Stimulated activated CD4-positive, alpha-beta T cell treated with anti-CD3 and anti-CD28 coated beads, Interleukin-1b, Interleukin-23, amount 100 ng/mL, for 1 hour (primary cell): ENCODE data around the gene SOD3.

Source experiments
- DNase-seq, 2 donors: peaks; one replicate each; pipeline ENCODE4 v3.0.0-alpha.2; 2020; ENCODE audit warnings: low read depth in 2 of 2

The SOD3 gene

GRCh38 chr4:24801136-24801855 is 5.9 kb downstream of the SOD3 start:
- DNase-seq: no peak

DNA sequence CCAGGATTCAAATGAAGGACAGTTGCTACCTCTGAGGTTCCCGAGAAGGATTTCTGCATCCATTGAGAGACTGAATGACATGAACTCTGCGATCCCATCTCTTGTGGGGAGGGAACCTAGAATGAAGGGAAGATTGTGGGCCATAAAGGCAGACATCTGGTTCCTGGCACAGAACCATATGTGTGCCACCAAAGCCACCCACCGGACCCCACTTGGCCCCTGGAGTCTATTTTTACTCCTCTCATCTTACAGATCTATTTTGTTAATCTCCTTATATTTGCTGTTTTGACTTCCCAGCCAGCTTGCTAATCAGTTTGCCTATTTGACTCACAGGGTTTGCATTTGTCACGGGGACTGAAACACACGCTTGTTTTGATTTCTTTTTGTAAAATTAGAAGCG is 7.3 kb downstream of the SOD3 start:
- DNase-seq: no peak

DNA sequence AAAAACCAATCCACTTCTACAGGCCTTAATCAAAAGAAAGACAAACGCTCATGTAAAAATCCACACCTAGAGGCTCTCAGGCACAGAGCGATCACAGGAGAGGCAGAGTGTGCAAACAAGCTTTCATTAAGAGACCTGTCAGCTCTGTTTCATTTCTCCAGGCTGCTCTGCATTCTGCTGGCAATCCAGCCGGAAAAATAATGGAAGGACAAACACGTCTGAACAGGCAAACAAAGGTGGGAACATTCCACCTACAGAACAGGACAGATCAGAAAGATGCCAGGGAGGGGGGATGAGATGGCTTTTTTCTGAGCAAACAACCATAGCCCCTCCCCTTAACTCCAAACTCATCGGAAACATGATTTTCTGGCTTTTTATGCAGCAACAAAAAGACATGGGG is 9.7 kb downstream of the SOD3 start:
- DNase-seq: no peak

DNA sequence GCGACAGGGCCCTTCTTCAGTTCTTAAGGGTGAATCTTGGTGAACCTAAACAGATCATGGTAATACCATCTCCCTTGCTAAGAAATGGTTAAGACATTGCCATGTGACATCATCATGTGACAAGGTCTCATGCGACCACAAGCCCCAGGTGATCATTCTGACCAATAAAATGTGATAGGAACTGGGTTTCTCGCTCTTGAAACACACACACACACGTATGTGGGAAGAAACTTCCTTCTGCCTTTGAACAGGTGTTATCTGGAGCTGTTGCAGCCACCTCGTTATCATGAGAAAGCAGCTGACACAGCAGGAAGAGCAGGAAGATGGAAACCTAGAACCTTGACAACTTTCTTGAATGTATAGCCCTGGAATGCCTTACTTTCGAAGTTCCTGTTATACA is 10.2 kb downstream of the SOD3 start:
- no peak for DNase-seq

GRCh38 chr4:24806206-24806990 is 11.0 kb downstream of the SOD3 start:
- no peak for DNase-seq

DNA sequence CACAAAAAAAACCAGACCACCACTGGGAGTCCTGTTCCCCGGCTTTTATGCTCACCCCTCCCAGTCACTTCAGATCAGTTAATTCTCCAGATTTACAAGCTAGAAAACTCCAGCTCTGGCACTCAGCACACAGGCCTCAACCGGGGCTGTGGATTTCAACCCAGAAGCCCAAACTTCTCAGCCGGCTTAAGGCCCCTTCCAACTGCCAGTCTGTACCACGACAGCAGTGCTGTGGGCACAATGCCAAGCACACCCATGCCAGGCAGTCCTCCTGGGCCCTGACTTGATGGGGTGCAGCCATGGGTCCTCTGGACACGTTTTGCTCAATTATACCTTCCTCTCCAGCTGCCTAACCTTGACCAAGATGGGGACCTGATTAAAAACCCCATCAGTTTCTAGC is 12.2 kb downstream of the SOD3 start:
- no peak for DNase-seq

DNA sequence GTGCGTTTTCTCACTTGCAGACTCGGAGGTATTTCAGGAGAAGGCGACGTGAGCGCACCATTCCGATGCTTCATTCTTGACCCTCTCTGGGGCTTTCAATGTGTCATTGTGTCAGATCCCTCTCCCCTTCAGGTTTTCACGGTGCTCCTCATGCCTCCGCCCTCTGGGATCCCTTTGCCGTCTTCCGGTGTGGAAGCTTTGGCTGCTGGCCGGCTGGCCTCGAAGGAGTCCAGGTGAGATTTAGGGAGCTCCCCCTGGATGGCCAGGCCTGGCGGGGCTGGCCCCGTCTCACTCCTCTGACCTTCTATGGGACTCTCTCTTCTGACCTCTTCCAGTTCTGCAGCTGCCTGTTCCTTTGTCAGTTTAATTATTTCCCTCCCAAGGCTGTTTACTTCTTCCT is 12.9 kb downstream of the SOD3 start:
- DNase-seq: no peak

DNA sequence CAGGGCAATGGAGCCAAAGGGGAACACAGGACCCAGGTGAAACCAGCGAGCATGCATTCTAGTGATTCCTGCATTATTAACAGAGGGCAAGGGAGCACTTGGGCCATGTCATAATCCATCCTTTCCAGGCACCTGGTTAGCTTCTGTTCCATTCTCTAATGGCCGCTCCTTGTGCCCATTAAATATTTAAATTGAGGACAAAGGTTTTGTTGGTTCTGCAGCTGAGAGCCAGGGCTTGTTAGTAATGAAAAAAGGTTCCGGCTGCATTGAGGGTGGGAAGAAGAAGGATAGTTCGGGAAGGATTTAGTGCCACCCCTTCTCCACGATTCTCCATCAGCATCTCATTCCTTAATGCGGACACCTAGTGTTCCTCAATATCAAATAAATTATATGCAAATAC is 13.6 kb downstream of the SOD3 start:
- DNase-seq: no peak

DNA sequence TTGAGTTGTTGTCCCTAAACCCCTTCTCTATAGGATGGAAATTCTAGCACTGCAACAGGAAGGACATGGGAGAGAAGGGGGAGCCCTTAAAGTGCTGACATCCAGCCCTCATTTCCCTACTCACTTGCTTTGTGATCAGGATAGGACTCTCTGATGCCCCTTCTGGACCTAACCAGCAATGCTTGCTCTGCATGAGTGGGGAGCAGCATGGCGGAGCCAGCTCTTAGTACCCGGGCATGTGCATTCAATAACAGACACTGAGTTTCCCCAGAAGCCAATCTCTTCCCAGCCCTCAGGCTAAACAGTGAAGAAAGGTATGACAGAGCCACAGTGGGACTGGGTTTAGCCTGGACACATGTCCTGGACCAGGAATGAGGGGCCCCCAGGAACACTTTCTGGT is 14.0 kb downstream of the SOD3 start:
- DNase-seq: no peak

GRCh38 chr4:24809815-24810405 is 14.5 kb downstream of the SOD3 start:
- DNase-seq: no peak

GRCh38 chr4:24810871-24811631 is 15.7 kb downstream of the SOD3 start:
- DNase-seq: no peak

GRCh38 chr4:24813732-24814131 is 18.4 kb downstream of the SOD3 start:
- DNase-seq: no peak

- DNase-seq: no peak
Measured at GRCh38 chr4:24816797-24817196, 21.4 kb downstream of the SOD3 start.

DNA sequence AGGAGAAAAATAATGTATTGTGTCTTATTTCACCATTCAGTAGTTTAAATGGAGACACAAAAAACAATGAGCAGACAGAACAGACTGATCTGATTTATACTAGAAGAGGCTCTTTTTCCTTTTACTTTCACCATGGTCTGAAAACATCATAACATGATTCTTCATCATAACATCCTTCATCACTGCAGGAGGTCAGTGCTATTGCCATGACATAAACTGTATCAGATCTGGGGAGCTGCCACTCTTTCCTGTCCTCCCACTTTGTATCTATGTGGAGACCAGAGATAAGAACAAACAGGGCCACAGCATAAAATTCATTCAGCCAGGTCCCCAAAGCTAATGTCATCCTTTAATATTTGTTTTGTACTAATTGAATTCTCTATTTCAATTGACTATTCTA is 25.2 kb downstream of the SOD3 start:
- DNase-seq: no peak

DNA sequence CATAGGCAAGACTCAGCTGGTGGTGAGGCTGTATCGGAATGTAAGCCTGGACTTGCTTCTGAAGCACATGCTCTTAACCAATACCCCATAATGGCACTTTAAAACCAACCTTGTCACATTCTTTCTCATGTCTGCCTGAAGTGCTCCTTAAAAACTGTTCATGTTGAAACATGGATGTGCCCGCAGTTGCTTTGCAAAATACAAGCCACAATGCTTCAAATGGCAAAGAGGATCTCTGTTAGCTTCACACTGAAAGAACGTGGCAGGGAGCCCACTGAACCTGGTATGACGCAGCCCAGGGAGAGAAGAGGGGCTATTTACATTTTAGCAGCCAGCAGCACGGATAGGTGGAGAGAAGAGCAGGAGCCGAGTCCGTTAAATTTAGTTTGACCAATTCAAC is 29.3 kb downstream of the SOD3 start:
- DNase-seq: no peak

- no peak for DNase-seq
Measured at GRCh38 chr4:24831637-24832036, 36.3 kb downstream of the SOD3 start.

DNA sequence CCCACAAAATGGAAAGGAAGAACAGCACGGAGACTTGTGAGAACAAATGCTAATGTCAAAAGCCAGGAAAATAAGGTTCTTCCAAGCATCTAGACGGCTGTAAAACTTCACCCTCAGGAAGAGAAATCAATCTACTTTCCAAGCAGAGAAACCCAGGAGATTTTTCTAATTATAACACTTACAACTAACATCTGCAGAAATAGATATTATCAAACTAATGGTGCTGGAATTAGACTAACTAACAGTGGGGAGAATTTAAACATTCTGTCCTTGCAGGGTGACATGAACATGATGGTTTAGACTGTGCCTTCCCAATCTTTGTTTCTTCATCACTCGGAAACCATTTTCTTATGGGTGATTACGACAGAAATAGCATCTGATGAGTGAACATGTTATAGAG is 40.3 kb downstream of the SOD3 start:
- DNase-seq: no peak

DNA sequence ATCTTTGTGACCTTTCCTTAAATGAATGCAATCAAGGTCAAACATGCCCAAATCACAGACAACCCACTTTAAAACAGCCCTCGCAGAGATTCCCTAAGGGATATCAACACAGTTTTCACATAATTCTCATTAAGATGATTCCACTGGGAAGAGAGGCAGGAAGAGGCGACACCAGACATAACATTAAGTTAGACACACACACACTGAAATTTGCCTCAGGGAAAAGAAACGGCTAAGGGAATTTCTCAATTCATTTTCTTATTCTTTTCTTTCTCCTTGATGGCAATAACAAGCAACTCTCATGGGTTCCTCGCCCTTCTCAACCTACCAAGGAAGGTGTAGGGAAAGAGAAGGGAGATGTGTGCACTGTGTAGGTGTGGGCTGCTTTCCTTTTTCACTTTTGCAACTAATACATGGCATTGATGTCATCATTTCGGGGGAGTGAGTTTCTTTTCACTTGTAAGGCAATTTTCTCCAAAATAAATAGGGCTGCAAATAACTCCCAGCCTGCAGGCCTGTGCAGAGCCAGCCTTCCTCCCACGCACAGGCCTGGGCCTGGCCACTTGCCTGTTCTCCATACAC is 41.4 kb downstream of the SOD3 start:
- no peak for DNase-seq

DNA sequence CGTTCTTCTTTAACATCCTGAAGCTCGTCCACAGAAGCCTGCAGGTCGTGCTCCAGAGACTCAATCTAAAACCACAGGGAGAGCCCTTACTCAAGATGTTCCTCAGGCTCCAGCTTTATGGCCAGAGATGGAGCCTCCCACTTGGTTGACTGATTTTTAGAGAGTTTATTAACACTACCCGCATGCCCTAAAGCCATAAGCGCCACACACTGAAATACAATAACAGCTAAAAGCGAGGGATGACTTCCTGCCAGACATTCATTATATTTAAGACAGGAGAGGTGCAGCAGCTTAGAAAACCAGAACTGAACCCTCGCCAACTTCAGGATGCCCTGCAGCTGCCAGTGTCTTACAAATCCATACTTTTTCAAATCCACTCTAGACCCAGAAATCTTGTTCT is 42.0 kb downstream of the SOD3 start:
- DNase-seq: no peak

- no peak for DNase-seq
Measured at GRCh38 chr4:24837781-24838180, 42.4 kb downstream of the SOD3 start.

- DNase-seq: no peak
Measured at GRCh38 chr4:24840362-24840761, 45.0 kb downstream of the SOD3 start.
